Neural progenitor cell (in vitro differentiated cells): ENCODE measurements around the gene PLEKHF1. TPM values are rescaled to one million over a fixed set of nuclear protein-coding genes. Genes with fewer than 3 reads are reported as not detected.
A peak's percentile ranks its signal among the peaks of the same experiment; 100 is the strongest.

ENCODE experiments used
- DNase-seq: peaks from one replicate; pipeline ENCODE4 v3.0.0-alpha.2; 2016; ENCODE audit warnings: low spot score
- H2AFZ ChIP-seq: fragments of 200-600 bp; sonication (generic); replicated peaks from 2 replicates; pipeline ENCODE4 v1.6.1; 2016; ENCODE audit warnings: antibody characterized with exemption
- H3F3A ChIP-seq: fragments of 200-600 bp; sonication (generic); 2 replicates; pipeline ENCODE4 v1.6.1; 2016; ENCODE audit warnings: antibody characterized with exemption, low read depth
- H3K27ac ChIP-seq: fragments of 200-600 bp; sonication (generic); 2 replicates; pipeline ENCODE4 v1.5.1; 2016; ENCODE audit warnings: mild to moderate bottlenecking
- H3K27me3 ChIP-seq: fragments of 200-600 bp; sonication (generic); 2 replicates; pipeline ENCODE4 v1.6.1; 2016; ENCODE audit warnings: mild to moderate bottlenecking, moderate library complexity
- H3K36me3 ChIP-seq: fragments of 200-600 bp; sonication (generic); 2 replicates; pipeline ENCODE4 v1.5.1; 2016
- H3K4me1 ChIP-seq: fragments of 200-600 bp; sonication (generic); 2 replicates; pipeline ENCODE4 v1.6.1; 2016; ENCODE audit warnings: mixed run types
- H3K4me2 ChIP-seq: fragments of 200-600 bp; sonication (generic); 2 replicates; pipeline ENCODE4 v1.6.1; 2016
- H3K4me3 ChIP-seq: fragments of 200-600 bp; sonication (generic); 2 replicates; pipeline ENCODE4 v1.5.1; 2016
- H3K79me2 ChIP-seq: fragments of 200-600 bp; sonication (generic); 2 replicates; pipeline ENCODE4 v1.6.1; 2016; ENCODE audit warnings: low read depth
- H3K9ac ChIP-seq: fragments of 200-600 bp; sonication (generic); 2 replicates; pipeline ENCODE4 v1.6.1; 2016
- H3K9me3 ChIP-seq: fragments of 200-600 bp; sonication (generic); 2 replicates; pipeline ENCODE4 v1.5.1; 2016; ENCODE audit warnings: low read depth
- H4K20me1 ChIP-seq: fragments of 200-600 bp; sonication (generic); 2 replicates; pipeline ENCODE4 v1.6.1; 2016; ENCODE audit warnings: low read depth
- H3K27ac Mint-ChIP-seq: 3 replicates; pipeline ENCODE4 v1.8.0; 2021; ENCODE audit warnings: mixed read lengths
- H3K27me3 Mint-ChIP-seq: 2 replicates; pipeline ENCODE4 v1.8.0; 2022; ENCODE audit warnings: low read depth, mild to moderate bottlenecking, inconsistent platforms, moderate library complexity, mixed read lengths; ENCODE audit not compliant: insufficient read depth
- H3K36me3 Mint-ChIP-seq: 3 replicates; pipeline ENCODE4 v1.8.0; 2021; ENCODE audit warnings: mixed read lengths
- H3K4me1 Mint-ChIP-seq: 3 replicates; pipeline ENCODE4 v1.8.0; 2021; ENCODE audit warnings: mixed read lengths
- H3K4me3 Mint-ChIP-seq: 3 replicates; pipeline ENCODE4 v1.8.0; 2021; ENCODE audit warnings: mild to moderate bottlenecking, moderate library complexity, mixed read lengths
- H3K9me3 Mint-ChIP-seq: 3 replicates; pipeline ENCODE4 v1.8.0; 2020; ENCODE audit warnings: mixed read lengths
- EZH2 ChIP-seq: fragments of 200-600 bp; sonication (generic); IDR thresholded peaks from 2 replicates; pipeline ENCODE4 v1.6.1; 2017; ENCODE audit warnings: antibody characterized with exemption, mild to moderate bottlenecking, moderate library complexity
- EZH2phosphoT487 ChIP-seq: fragments of 200-600 bp; sonication (generic); IDR thresholded peaks from 2 replicates; pipeline ENCODE4 v1.6.1; 2017; ENCODE audit warnings: antibody characterized with exemption
- total RNA-seq: library from RNA; depleted of rRNA; stranded (reverse); fragments of >200 nt; gene quantifications from 2 replicates; pipeline ENCODE4 v1.2.3, GENCODE V29; 2015; ENCODE audit warnings: low replicate concordance
- TF ChIP-seq, protein P1 (sequence below): fragments of 200-600 bp; sonication (generic); IDR thresholded peaks from 2 replicates; pipeline ENCODE4 v1.5.1; 2017; ENCODE audit warnings: antibody characterized with exemption, mild to moderate bottlenecking

PLEKHF1 gene
- total RNA-seq, 1 donor from 2014 or later: 1.2 TPM

DNA sequence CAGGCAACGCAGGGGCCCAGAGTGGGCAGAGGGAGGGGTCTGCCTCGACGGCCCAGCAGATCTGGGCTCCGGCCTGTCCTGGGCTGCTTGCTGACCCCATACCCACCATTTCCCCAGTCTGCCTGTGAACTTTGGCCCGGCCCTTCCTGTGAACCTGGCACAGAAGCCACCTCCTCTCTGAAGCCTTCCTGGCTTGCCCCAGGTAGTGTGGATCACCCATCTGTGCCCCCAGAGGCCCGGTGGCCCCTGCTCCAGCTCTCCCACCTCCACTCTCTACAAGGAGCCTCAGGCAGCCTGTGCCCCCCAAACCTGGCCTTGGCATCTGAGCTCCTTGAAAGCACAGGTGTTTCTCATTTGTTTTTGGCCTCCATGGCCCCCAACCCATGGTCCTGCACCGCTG lies 15.7 kb downstream of the PLEKHF1 start:
- peaks cover 18% of the 10 kb centered on the region for H3K4me1 ChIP-seq
- Mint-ChIP-seq H3K36me3 (no peaks in the 10 kb centered on the region), H3K27me3 (peaks cover 5% of the 10 kb centered on the region), H3K4me3 (no peak overlapping the region), H3K4me1 (peaks cover 20% of the 10 kb centered on the region), H3K27ac (no peak overlapping the region), H3K9me3 (no peaks in the 10 kb centered on the region)
- H3K4me2 ChIP-seq: no peak overlapping the region
- DNase-seq: no peak
- H4K20me1 ChIP-seq: peaks cover 6% of the 10 kb centered on the region
- no peak overlapping the region for H3K4me3 ChIP-seq
- no peak overlapping the region for H3K9ac ChIP-seq
- H2AFZ ChIP-seq: no peak overlapping the region
- H3F3A ChIP-seq: peaks cover 12% of the 10 kb centered on the region
- no peak for TF ChIP-seq EZH2phosphoT487
- TF ChIP-seq, protein P1, sequence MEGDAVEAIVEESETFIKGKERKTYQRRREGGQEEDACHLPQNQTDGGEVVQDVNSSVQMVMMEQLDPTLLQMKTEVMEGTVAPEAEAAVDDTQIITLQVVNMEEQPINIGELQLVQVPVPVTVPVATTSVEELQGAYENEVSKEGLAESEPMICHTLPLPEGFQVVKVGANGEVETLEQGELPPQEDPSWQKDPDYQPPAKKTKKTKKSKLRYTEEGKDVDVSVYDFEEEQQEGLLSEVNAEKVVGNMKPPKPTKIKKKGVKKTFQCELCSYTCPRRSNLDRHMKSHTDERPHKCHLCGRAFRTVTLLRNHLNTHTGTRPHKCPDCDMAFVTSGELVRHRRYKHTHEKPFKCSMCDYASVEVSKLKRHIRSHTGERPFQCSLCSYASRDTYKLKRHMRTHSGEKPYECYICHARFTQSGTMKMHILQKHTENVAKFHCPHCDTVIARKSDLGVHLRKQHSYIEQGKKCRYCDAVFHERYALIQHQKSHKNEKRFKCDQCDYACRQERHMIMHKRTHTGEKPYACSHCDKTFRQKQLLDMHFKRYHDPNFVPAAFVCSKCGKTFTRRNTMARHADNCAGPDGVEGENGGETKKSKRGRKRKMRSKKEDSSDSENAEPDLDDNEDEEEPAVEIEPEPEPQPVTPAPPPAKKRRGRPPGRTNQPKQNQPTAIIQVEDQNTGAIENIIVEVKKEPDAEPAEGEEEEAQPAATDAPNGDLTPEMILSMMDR: no peak
- TF ChIP-seq EZH2: no peak
- H3K9me3 ChIP-seq: no peaks in the 10 kb centered on the region
- H3K36me3 ChIP-seq: no peaks in the 10 kb centered on the region
- H3K27ac ChIP-seq: no peak overlapping the region
- no peaks in the 10 kb centered on the region for H3K27me3 ChIP-seq
- no peaks in the 10 kb centered on the region for H3K79me2 ChIP-seq

DNA sequence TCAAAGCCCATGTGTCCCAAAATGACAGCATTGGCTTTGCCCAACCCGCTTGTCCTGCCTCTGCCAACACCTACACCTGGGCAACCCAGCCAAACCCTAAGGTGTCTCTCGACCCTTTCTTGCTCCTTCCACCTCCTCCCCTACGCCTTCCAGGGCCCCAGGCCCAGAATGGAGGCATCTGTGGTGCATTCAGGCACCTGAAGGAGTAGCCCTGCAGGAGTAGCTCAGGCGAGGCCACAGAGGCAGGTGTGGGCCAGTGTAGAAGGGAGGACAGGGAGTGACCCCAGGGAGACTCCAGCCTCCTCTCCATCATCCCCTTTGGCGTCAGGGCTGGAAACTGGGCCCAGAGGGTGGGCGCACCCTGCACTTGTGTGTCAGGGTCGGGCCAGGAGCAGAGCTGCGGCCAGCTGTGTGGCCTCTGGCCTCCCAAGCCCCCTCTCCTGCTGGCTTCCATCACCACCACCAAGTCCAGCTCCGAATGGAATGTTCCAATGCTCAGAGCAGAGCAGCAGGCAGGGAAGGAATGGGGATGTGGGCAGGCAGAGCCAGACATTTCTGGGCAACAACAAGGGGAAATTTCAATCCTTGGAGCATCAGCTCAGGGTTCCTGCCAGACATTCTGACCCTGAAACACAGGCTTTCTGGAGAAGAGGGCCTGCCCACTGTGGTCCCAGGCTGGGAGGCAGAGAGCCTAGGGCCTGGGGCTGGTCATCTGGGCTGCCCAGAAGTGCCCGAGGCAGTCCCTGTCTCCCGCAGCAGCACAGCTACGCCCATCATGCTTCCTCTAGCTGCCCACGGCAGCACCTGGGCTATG lies 16.4 kb downstream of the PLEKHF1 start:
- H3K27ac Mint-ChIP-seq: no peak overlapping the region
- H3K4me3 Mint-ChIP-seq: no peak overlapping the region
- H3K27me3 Mint-ChIP-seq: peaks cover 5% of the 10 kb centered on the region
- Histone ChIP-seq H4K20me1 (peaks cover 6% of the 10 kb centered on the region), H3K4me3 (no peak overlapping the region), H3K4me1 (peaks cover 18% of the 10 kb centered on the region), H3K9ac (no peak overlapping the region), H3K4me2 (no peak overlapping the region), H3K27ac (no peak overlapping the region), H3F3A (peaks cover 12% of the 10 kb centered on the region), H2AFZ (no peak overlapping the region), H3K36me3 (no peaks in the 10 kb centered on the region), H3K9me3 (no peaks in the 10 kb centered on the region), H3K27me3 (no peaks in the 10 kb centered on the region), H3K79me2 (no peaks in the 10 kb centered on the region)
- no peaks in the 10 kb centered on the region for H3K36me3 Mint-ChIP-seq
- no peak for DNase-seq
- H3K4me1 Mint-ChIP-seq: peaks cover 20% of the 10 kb centered on the region
- TF ChIP-seq EZH2phosphoT487 (no peak), EZH2 (no peak)
- TF ChIP-seq, protein P1: no peak
- H3K9me3 Mint-ChIP-seq: no peaks in the 10 kb centered on the region

DNA sequence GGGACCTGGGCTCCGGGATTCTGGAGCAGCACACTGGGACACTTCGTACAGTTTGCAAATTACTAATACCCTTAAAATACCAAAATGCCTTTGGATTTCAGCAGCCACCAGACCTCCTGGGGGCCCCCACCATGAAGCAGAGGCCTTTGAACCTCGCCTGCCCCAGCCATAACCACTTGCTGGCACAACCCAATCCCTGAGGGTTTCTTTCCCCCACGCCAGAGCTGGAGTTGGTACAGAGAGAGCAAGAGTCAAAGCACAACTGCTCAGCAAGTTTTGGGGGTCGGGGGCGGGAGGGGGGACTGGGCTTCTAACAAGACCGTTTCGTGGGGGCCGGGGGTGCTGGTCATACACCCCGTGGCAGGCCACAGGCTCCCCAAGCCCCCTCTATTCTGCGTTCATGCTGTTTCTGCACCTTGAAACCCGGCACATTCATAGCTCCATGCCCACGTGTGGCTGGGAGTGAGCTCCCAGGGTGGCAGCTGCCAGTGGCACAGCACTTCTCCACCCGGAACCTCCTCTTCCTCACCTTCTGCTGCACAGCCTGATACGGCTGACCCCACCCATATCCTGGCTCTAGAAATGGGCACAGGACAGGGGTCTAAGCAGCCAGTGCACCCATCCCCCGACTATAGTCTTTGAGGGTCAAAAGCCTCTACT lies 17.1 kb downstream of the PLEKHF1 start:
- Histone ChIP-seq H3K27ac (no peak overlapping the region), H3K4me1 (peaks cover 18% of the 10 kb centered on the region)

More for the DNA sequence above, 17.1 kb downstream of the PLEKHF1 start:
- Mint-ChIP-seq H3K4me3 (no peak overlapping the region), H3K9me3 (no peaks in the 10 kb centered on the region), H3K27me3 (peaks cover 5% of the 10 kb centered on the region), H3K27ac (no peak overlapping the region), H3K4me1 (peaks cover 25% of the 10 kb centered on the region), H3K36me3 (no peaks in the 10 kb centered on the region)
- TF ChIP-seq EZH2phosphoT487: no peak
- TF ChIP-seq, protein P1: no peak
- no peak for TF ChIP-seq EZH2
- no peak overlapping the region for H3K9ac ChIP-seq
- H3K79me2 ChIP-seq: no peaks in the 10 kb centered on the region
- H4K20me1 ChIP-seq: peaks cover 6% of the 10 kb centered on the region
- H3K9me3 ChIP-seq: no peaks in the 10 kb centered on the region
- peak overlapping the region; percentile 58 for H3K4me2 ChIP-seq
- H2AFZ ChIP-seq: no peak overlapping the region
- H3K36me3 ChIP-seq: no peaks in the 10 kb centered on the region
- no peaks in the 10 kb centered on the region for H3K27me3 ChIP-seq
- H3F3A ChIP-seq: peaks cover 12% of the 10 kb centered on the region
- DNase-seq: no peak
- no peak overlapping the region for H3K4me3 ChIP-seq
